ENCODE results near the gene AKAP13. TPM values are rescaled to one million over a fixed set of nuclear protein-coding genes. Genes with fewer than 3 reads are reported as not detected.

The AKAP13 gene
- total and polyA plus RNA-seq, 2 of the 13 experiments (the other 11 are each of a cell fraction or from before 2014, with no cell fraction given) = 6.7 to 27.1 TPM

DNA sequence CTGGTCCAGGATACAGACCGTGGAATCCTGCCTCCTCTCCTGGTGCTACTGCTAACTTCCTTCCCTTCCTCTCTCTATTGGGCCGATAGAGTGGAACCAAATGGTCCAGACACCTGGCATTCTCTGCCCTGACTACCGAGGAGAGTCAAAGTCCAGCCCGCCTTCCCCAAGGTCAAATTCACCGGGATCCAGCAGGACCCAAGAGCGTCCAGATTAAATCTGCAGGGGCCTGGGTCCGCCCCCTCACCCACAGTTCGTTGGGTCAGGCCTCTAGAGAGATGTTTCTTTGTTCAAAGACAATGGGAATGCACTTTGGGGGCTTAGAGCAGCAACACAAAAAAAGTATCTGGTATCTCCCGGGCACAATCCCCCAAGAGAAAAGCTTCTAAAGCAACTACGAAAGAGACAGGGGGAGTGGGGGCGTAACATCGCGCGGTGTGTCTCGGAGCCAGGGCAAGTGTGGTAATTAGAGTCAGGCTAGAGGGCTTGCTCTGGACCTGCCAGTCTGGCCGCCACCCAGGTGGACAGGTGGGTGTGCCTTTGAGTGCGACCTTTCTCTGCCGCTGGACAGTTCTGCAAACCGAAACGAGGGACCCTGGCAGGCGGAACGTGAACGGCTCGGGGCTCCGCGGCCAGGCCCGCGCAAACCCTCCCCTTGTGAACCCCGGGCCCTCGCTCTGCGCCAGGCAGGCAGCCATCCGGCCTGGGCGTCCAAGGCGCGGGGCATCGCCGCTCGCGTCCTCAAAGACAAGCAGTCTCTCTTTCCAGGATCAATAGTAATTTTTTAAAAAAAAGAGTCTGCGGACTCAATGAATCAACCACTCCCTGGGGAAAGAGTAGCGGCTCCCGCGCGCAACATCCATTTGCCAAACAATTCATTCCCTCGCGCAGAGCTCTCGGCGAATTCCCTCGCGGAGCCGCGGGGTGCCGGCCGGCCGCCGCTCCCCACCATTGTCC is 413.5 kb downstream of the AKAP13 start (continued):
- TF ChIP-seq NONO (IDR thresholded peaks at IDR 0.05) (no peak), NONO (CRISPR knock-in tag; conservative IDR thresholded peaks at IDR 0.05) (no peak; the same call in 1 of the 2 replicates), SNRNP70 (IDR thresholded peaks at IDR 0.05; ENCODE audit: low read depth, low read length) (no peak), ZNF629 (CRISPR knock-in tag; conservative IDR thresholded peaks at IDR 0.05) (no peak), NFATC3 (CRISPR knock-in tag; IDR thresholded peaks at IDR 0.05) (no peak), LCORL (IDR thresholded peaks at IDR 0.05) (no peak), LCORL (CRISPR knock-in tag; IDR thresholded peaks at IDR 0.05) (0 out of 2 replicates have a peak, but pooled peaks have one; percentile 35), IRX3 (CRISPR knock-in tag; IDR thresholded peaks at IDR 0.05; ENCODE audit: borderline replicate concordance, low read depth) (no peak), BRCA1 (CRISPR knock-in tag; IDR thresholded peaks at IDR 0.05) (no peak), TFDP2 (CRISPR knock-in tag; IDR thresholded peaks at IDR 0.05) (0 out of 2 replicates have a peak, but pooled peaks have one; percentile 10), ZNF605 (CRISPR knock-in tag; IDR thresholded peaks at IDR 0.05) (no peak), LRRFIP1 (CRISPR knock-in tag; conservative IDR thresholded peaks at IDR 0.05) (no peak), CREM (IDR thresholded peaks at IDR 0.05) (no peak), CREM (CRISPR knock-in tag; IDR thresholded peaks at IDR 0.05) (no peak), SMC3 (IDR thresholded peaks at IDR 0.05; ENCODE audit: low read length) (no peak)
- TF ChIP-seq, protein P1, sequence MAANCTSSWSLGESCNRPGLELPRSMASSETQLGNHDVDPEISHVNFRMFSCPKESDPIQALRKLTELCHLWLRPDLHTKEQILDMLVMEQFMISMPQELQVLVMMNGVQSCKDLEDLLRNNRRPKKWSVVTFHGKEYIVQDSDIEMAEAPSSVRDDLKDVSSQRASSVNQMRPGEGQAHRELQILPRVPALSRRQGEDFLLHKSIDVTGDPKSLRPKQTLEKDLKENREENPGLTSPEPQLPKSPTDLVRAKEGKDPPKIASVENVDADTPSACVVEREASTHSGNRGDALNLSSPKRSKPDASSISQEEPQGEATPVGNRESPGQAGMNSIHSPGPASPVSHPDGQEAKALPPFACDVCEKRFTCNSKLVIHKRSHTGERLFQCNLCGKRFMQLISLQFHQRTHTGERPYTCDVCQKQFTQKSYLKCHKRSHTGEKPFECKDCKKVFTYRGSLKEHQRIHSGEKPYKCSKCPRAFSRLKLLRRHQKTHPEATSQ (CRISPR knock-in tag; IDR thresholded peaks at IDR 0.05; ENCODE audit: borderline replicate concordance) = no peak
- TF ChIP-seq, protein P2, sequence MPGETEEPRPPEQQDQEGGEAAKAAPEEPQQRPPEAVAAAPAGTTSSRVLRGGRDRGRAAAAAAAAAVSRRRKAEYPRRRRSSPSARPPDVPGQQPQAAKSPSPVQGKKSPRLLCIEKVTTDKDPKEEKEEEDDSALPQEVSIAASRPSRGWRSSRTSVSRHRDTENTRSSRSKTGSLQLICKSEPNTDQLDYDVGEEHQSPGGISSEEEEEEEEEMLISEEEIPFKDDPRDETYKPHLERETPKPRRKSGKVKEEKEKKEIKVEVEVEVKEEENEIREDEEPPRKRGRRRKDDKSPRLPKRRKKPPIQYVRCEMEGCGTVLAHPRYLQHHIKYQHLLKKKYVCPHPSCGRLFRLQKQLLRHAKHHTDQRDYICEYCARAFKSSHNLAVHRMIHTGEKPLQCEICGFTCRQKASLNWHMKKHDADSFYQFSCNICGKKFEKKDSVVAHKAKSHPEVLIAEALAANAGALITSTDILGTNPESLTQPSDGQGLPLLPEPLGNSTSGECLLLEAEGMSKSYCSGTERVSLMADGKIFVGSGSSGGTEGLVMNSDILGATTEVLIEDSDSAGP (CRISPR knock-in tag; IDR thresholded peaks at IDR 0.05; ENCODE audit: borderline replicate concordance) = peak; percentile 40; the same call in 1 of the 2 replicates
- TF ChIP-seq, protein P3, sequence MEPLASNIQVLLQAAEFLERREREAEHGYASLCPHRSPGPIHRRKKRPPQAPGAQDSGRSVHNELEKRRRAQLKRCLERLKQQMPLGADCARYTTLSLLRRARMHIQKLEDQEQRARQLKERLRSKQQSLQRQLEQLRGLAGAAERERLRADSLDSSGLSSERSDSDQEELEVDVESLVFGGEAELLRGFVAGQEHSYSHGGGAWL (CRISPR knock-in tag; IDR thresholded peaks at IDR 0.05) = no peak
